ENCODE data around the gene PPP1R2. TPM values are rescaled to one million over a fixed set of nuclear protein-coding genes. Genes with fewer than 3 reads are reported as not detected.

Gene PPP1R2
- total RNA-seq, 1 experiment from 2014 or later = 38.3 TPM

DNA sequence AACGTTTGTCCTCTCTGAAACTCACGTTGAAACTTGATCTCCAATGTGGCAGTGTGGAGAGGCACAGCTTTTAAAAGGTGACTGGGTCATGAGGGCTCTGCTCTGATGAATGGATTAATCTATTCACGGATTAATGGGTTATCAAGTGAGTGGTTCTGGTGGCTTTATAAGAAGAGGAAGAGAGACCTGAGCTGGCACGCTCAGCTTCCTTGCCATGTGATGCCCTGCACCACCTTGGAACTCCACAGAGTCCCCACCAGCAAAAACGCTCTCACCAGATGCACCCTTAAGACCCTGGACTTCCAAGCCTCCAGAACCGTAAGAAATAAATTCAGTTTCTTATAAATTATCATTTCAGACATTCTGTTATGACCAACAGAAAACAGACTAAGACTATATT lies 2.6 kb downstream of the PPP1R2 start:
- Histone ChIP-seq H4K20me1 (ENCODE audit: control insufficient read depth, insufficient read depth, insufficient read length) (no peaks in the 10 kb centered on the region), H4K5ac (ENCODE audit: insufficient read length, low read depth, low read length) (no peak overlapping the region), H3K4ac (ENCODE audit: low read depth, low read length) (no peak overlapping the region), H3K9me3 (ENCODE audit: control insufficient read depth, low read depth, low read length) (no peaks in the 10 kb centered on the region), H3T11ph (ENCODE audit: low read length) (no peak overlapping the region), H3K4me2 (ENCODE audit: insufficient read depth, insufficient read length, low read length) (no peak overlapping the region), H4K8ac (replicated peaks; ENCODE audit: insufficient read length, low read depth, low read length) (no peak overlapping the region), H2BK120ac (ENCODE audit: low read depth, low read length, poor library complexity, severe bottlenecking) (no peak overlapping the region), H4K91ac (ENCODE audit: insufficient read length, low read depth, low read length) (no peak overlapping the region), H3K56ac (ENCODE audit: insufficient read length, low read depth, low read length) (no peak overlapping the region), H3K14ac (ENCODE audit: insufficient read depth, low read length) (no peak overlapping the region), H3K27me3 (ENCODE audit: insufficient read depth, low read length) (no peaks in the 10 kb centered on the region; the same call in 1 of the 2 replicates), H3K23me2 (ENCODE audit: insufficient read length, low read depth, low read length, poor library complexity, severe bottlenecking) (peaks cover 9% of the 10 kb centered on the region), H3K23ac (ENCODE audit: insufficient read length, low read depth, low read length) (no peak overlapping the region), H2BK5ac (ENCODE audit: insufficient read length, low read length) (no peak overlapping the region), H2BK15ac (ENCODE audit: low read depth, low read length) (no peak overlapping the region), H2BK12ac (ENCODE audit: insufficient read length, low read depth, low read length) (no peak overlapping the region), H3K4me1 (ENCODE audit: insufficient read depth, low read length) (0 out of 2 replicates have a peak, but pooled peaks cover 3% of the 10 kb centered on the region), H3K9ac (ENCODE audit: extremely low read depth, insufficient read length, low read length) (no peak overlapping the region), H2BK20ac (ENCODE audit: low read depth, low read length, poor library complexity, severe bottlenecking) (no peak overlapping the region), H3K27ac (ENCODE audit: insufficient read length, low read depth, low read length) (no peak overlapping the region), H3K79me2 (ENCODE audit: insufficient read depth, low read length) (peaks cover 8% of the 10 kb centered on the region; the same call in 1 of the 2 replicates), H2AK5ac (ENCODE audit: insufficient read length, low read length) (no peak overlapping the region), H3K79me1 (ENCODE audit: insufficient read depth, low read depth, low read length, poor library complexity, severe bottlenecking) (no peaks in the 10 kb centered on the region), H3K18ac (ENCODE audit: insufficient read length, low read depth, low read length) (no peak overlapping the region), H2AFZ (ENCODE audit: low read length) (no peak overlapping the region)
- peaks cover 22% of the 10 kb centered on the region for H3K27me3 Mint-ChIP-seq (ENCODE audit: low read depth)
- no peaks in the 10 kb centered on the region for H3K36me3 Mint-ChIP-seq (ENCODE audit: insufficient read depth in 1 of 3, low read depth in 3 of 3)
- WGBS (ENCODE audit: extremely low coverage, insufficient read length, low lambda C conversion rate) = no CpG with 5 or more reads among the region's 6 CpGs
- H3K4me3 Mint-ChIP-seq = no peak overlapping the region; a peak in 1 of 5 replicates
- DNase-seq = no peak
- H3K27ac Mint-ChIP-seq = no peak overlapping the region
- TF ChIP-seq, protein P1, sequence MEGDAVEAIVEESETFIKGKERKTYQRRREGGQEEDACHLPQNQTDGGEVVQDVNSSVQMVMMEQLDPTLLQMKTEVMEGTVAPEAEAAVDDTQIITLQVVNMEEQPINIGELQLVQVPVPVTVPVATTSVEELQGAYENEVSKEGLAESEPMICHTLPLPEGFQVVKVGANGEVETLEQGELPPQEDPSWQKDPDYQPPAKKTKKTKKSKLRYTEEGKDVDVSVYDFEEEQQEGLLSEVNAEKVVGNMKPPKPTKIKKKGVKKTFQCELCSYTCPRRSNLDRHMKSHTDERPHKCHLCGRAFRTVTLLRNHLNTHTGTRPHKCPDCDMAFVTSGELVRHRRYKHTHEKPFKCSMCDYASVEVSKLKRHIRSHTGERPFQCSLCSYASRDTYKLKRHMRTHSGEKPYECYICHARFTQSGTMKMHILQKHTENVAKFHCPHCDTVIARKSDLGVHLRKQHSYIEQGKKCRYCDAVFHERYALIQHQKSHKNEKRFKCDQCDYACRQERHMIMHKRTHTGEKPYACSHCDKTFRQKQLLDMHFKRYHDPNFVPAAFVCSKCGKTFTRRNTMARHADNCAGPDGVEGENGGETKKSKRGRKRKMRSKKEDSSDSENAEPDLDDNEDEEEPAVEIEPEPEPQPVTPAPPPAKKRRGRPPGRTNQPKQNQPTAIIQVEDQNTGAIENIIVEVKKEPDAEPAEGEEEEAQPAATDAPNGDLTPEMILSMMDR (conservative IDR thresholded peaks at IDR 0.05) = no peak
- no peaks in the 10 kb centered on the region for H3K9me3 Mint-ChIP-seq
- peaks cover 26 to 27% of the 10 kb centered on the region in 2 experiments for H3K4me1 Mint-ChIP-seq
